Gastroesophageal sphincter (tissue), 4 donors: ENCODE measurements around the gene IFI35. TPM values are rescaled to one million over a fixed set of nuclear protein-coding genes. Genes with fewer than 3 reads are reported as not detected.
A peak's percentile ranks its signal among the peaks of the same experiment; 100 is the strongest.

ENCODE experiments used
- ATAC-seq: fragments of 150-250 bp; one replicate; pipeline ENCODE4 v1.9.1; 2016; ENCODE audit warnings: mild to moderate bottlenecking, moderate library complexity
- H3K27ac ChIP-seq, 4 donors: fragments of 200-600 bp; sonication (generic) in 3 of 4; 1 replicate in 3 of 4; 2 replicates in 1 of 4; pipeline ENCODE4 v1.5.1; 2016 to 2019
- H3K27me3 ChIP-seq: fragments of 200-600 bp; sonication (generic); one replicate; pipeline ENCODE4 v1.5.1; 2019
- H3K36me3 ChIP-seq, 2 donors: fragments of 200-600 bp; sonication (generic); one replicate each; pipeline ENCODE4 v1.5.1; 2019; ENCODE audit warnings: control low read depth in 1 of 2
- H3K4me1 ChIP-seq, 3 donors: fragments of 200-600 bp; sonication (generic); 1 replicate in 2 of 3; 2 replicates in 1 of 3; pipeline ENCODE4 v1.5.1; 2016 to 2019; ENCODE audit warnings: control low read depth in 2 of 3
- H3K4me3 ChIP-seq, 2 donors: fragments of 200-600 bp; sonication (generic); one replicate each; pipeline ENCODE4 v1.5.1; 2019; ENCODE audit warnings: mild to moderate bottlenecking in 1 of 2, moderate library complexity in 1 of 2
- H3K9me3 ChIP-seq, 3 donors: fragments of 200-600 bp; sonication (generic); one replicate each; pipeline ENCODE4 v1.5.1; 2017 to 2019; ENCODE audit warnings: control low read depth in 2 of 3
- CTCF ChIP-seq, 4 experiments: fragments of 200-600 bp in 2 of 4; fragments of 450-650 bp in 2 of 4; sonication (generic) in 1 of 4; IDR thresholded peaks; one replicate each; pipeline ENCODE4 v1.5.1; 2017 to 2019; ENCODE audit warnings: antibody characterized with exemption in 4 of 4, mild to moderate bottlenecking in 2 of 4, moderate library complexity in 2 of 4
- EP300 ChIP-seq: sonication (generic); formaldehyde crosslinking; IDR thresholded peaks from one replicate; pipeline ENCODE4 v1.6.1; 2017; ENCODE audit warnings: antibody characterized with exemption, mild to moderate bottlenecking
- POLR2A ChIP-seq, 2 donors: fragments of 450-650 bp; IDR thresholded peaks; one replicate each; pipeline ENCODE4 v1.6.1; 2017; ENCODE audit warnings: antibody characterized with exemption in 2 of 2, mild to moderate bottlenecking in 2 of 2, moderate library complexity in 1 of 2
- POLR2AphosphoS5 ChIP-seq: sonication (generic); formaldehyde crosslinking; IDR thresholded peaks from one replicate; pipeline ENCODE4 v1.6.1; 2017; ENCODE audit warnings: antibody characterized with exemption
- WGBS, 2 donors: methylation state at CpG; one replicate each; pipeline ENCODE4 v1.1.5; 2018; ENCODE audit warnings: low coverage in 1 of 2; 5-methylcytosine and 5-hydroxymethylcytosine counted together
- total RNA-seq, 4 donors: library from RNA; depleted of rRNA; stranded (reverse); fragments of >200 nt; gene quantifications; one replicate each; pipeline ENCODE4 v1.1.0, GENCODE V29; 2016

Gene IFI35
- total RNA-seq, 4 donors from 2014 or later = 17.1 to 27.9 (median 22.9) TPM

- Histone ChIP-seq H3K27me3 (no peaks in the 10 kb centered on the region), H3K4me1 (peaks cover 0 to 78% (median 55%) of the 10 kb centered on the region in 3 donors), H3K4me3 (no peak overlapping the region), H3K36me3 (peaks cover 0 to 47% of the 10 kb centered on the region in 2 donors), H3K27ac (peak overlapping the region in 3 of 4 donors; percentile 54 to 92 (median 89)), H3K9me3 (no peaks in the 10 kb centered on the region)
- 22 to 45% methylated on average over 4 of the region's 4 CpGs for WGBS, 2 donors
- TF ChIP-seq POLR2AphosphoS5 = no peak
- TF ChIP-seq EP300 = no peak
- TF ChIP-seq POLR2A (IDR thresholded peaks at IDR 0.05) = no peak
- TF ChIP-seq CTCF (IDR thresholded peaks at IDR 0.05) = no peak
- ATAC-seq = no peak
Measured at GRCh38 chr17:43018932-43019331, 12.3 kb downstream of the IFI35 start.

- H3K27ac ChIP-seq = peak overlapping the region in 3 of 4 donors; percentile 89 to 92 (median 90)
- no peaks in the 10 kb centered on the region for H3K27me3 ChIP-seq
- no peaks in the 10 kb centered on the region for H3K9me3 ChIP-seq
- TF ChIP-seq POLR2AphosphoS5 (no peak), CTCF (IDR thresholded peaks at IDR 0.05) (no peak), POLR2A (IDR thresholded peaks at IDR 0.05) (no peak)
- peaks cover 0 to 43% of the 10 kb centered on the region in 2 donors for H3K36me3 ChIP-seq
- 20 to 49% methylated on average over 5 to 7 of the region's 7 CpGs for whole genome bisulfite sequencing, 2 donors
- H3K4me1 ChIP-seq = peaks cover 0 to 78% (median 53%) of the 10 kb centered on the region in 3 donors
- peak overlapping the region in 1 of 2 donors; percentile 100 for H3K4me3 ChIP-seq
- ATAC-seq = no peak
Measured at GRCh38 chr17:43019418-43019817, 12.8 kb downstream of the IFI35 start.

- peak overlapping the region in 1 of 2 donors; percentile 100 for H3K4me3 ChIP-seq
- ATAC-seq = no peak
- no peak for TF ChIP-seq CTCF (IDR thresholded peaks at IDR 0.05)
- no peak for TF ChIP-seq POLR2A (IDR thresholded peaks at IDR 0.05)
- TF ChIP-seq POLR2AphosphoS5 = no peak
- no peak for TF ChIP-seq EP300
- peaks cover 0 to 36% of the 10 kb centered on the region in 2 donors for H3K36me3 ChIP-seq
- H3K27ac ChIP-seq = peak overlapping the region; percentile 9 to 92 (median 90)
- H3K27me3 ChIP-seq = no peaks in the 10 kb centered on the region
- H3K9me3 ChIP-seq = no peaks in the 10 kb centered on the region
- WGBS, 2 donors = 62 to 75% methylated on average over 2 of the region's 6 CpGs
- peaks cover 0 to 76% (median 47%) of the 10 kb centered on the region in 3 donors for H3K4me1 ChIP-seq
Measured at GRCh38 chr17:43020030-43020621, 13.5 kb downstream of the IFI35 start.

- H3K4me1 ChIP-seq = peaks cover 0 to 75% (median 41%) of the 10 kb centered on the region in 3 donors
- peaks cover 0 to 26% of the 10 kb centered on the region in 2 donors for H3K36me3 ChIP-seq
- no peaks in the 10 kb centered on the region for H3K9me3 ChIP-seq
- 3 to 34% methylated on average over 15 to 16 of the region's 40 CpGs for WGBS, 2 donors
- peak; percentile 21 for TF ChIP-seq POLR2AphosphoS5
- no peak for TF ChIP-seq POLR2A (IDR thresholded peaks at IDR 0.05)
- no peak for TF ChIP-seq EP300
- no peak for TF ChIP-seq CTCF (IDR thresholded peaks at IDR 0.05)
- H3K27ac ChIP-seq = peak overlapping the region; percentile 69 to 92 (median 90)
- peak; percentile 57 for ATAC-seq
- H3K4me3 ChIP-seq = peak overlapping the region; percentile 93 to 100
- no peaks in the 10 kb centered on the region for H3K27me3 ChIP-seq
Measured at GRCh38 chr17:43020789-43021740, 14.5 kb downstream of the IFI35 start.
